Fibroblast of pulmonary artery (primary cell): ENCODE results near the gene PTEN.
"Not testable (repeated sequence)": the region's sequence is repeated elsewhere in the genome, so short reads cannot be mapped to it uniquely, and the experiment has no call there.

Experiments used
- DNase-seq: peaks from one replicate; pipeline ENCODE4 v3.0.0-alpha.2; 2010; ENCODE audit warnings: low read depth
- H3K4me3 ChIP-seq: replicated peaks from 2 replicates; pipeline ENCODE4 v1.5.1; 2011; ENCODE audit warnings: low read depth, mild to moderate bottlenecking, control low read depth, low read length, moderate library complexity
- CTCF ChIP-seq: IDR thresholded peaks from 2 replicates; pipeline ENCODE4 v1.5.1; 2011; ENCODE audit warnings: mild to moderate bottlenecking, control low read depth, low read length, inconsistent platforms; ENCODE audit errors: missing control alignments

PTEN gene

GRCh38 chr10:87865241-87865881, 1.9 kb downstream of the PTEN start:
- TF ChIP-seq CTCF, result no peak
- peak overlapping the region; percentile 85 for H3K4me3 ChIP-seq
- no peak for DNase-seq

GRCh38 chr10:87866412-87866974, 3.1 kb downstream of the PTEN start:
- no peak for TF ChIP-seq CTCF
- no peak for DNase-seq
- H3K4me3 ChIP-seq, result peak overlapping the region; percentile 85

- peak overlapping the region; percentile 85 for H3K4me3 ChIP-seq
These were observed 4.0 kb downstream of the PTEN start for GRCh38 chr10:87867453-87867852.

GRCh38 chr10:87868277-87868676, 4.9 kb downstream of the PTEN start:
- DNase-seq, result no peak
- no peak for TF ChIP-seq CTCF
- peak overlapping the region; percentile 85 for H3K4me3 ChIP-seq

More at GRCh38 chr10:87867453-87867852, 4.0 kb downstream of the PTEN start:
- no peak for DNase-seq
- no peak for TF ChIP-seq CTCF

- not testable (repeated sequence) for DNase-seq
- peak overlapping the region; percentile 85 for H3K4me3 ChIP-seq
These were observed 5.7 kb downstream of the PTEN start for GRCh38 chr10:87869139-87869538.

- no peak for DNase-seq
- no peak for TF ChIP-seq CTCF
- H3K4me3 ChIP-seq, result no peak overlapping the region
These were observed 6.5 kb downstream of the PTEN start for GRCh38 chr10:87869773-87870551.

- H3K4me3 ChIP-seq, result no peak overlapping the region
- no peak for TF ChIP-seq CTCF
- DNase-seq, result no peak
These were observed 9.4 kb downstream of the PTEN start for GRCh38 chr10:87872828-87873227.
